C4-2B (cell line): ENCODE measurements around the gene NRXN3.

ENCODE experiments used
- ZFX ChIP-seq: fragments of 450-650 bp; IDR thresholded peaks from 2 replicates; pipeline ENCODE4 v1.6.1; 2017
- TF ChIP-seq, protein P1 (sequence below): fragments of 450-650 bp; conservative IDR thresholded peaks from 2 replicates; pipeline ENCODE4 v1.5.1; 2017; ENCODE audit warnings: mild to moderate bottlenecking

DNA sequence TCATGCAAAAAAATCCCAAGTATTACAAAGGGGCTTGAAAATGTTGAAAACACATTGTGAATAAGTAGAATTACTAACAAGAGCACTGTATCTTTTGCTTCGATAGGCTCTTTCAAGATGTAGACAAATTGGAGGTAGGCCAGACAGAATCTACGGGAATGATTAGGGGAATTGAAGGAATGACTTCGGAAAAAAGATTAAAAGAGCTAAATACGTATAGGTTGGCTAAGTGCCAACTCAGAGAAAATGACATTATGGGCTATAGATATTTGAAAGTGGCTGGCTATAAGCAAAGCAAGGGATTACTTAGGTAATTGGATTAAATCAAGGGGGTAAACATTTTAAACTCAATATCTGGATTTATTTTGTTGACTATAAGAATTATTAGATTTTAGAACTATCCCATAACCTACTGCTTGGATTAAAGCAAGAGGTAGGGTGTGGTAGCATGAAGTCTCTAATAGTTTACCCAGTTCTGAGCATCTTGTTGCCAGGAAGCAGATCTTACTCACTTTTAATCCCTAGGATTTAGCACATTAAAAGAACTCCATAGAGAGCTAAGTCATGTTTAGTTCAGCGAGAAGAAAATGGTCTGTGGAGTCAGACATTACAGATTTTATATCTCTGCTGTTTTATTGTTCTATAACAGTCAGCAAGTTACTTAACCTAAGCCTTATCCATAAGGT is 1551.4 kb downstream of the NRXN3 start:
- TF ChIP-seq, protein P1, sequence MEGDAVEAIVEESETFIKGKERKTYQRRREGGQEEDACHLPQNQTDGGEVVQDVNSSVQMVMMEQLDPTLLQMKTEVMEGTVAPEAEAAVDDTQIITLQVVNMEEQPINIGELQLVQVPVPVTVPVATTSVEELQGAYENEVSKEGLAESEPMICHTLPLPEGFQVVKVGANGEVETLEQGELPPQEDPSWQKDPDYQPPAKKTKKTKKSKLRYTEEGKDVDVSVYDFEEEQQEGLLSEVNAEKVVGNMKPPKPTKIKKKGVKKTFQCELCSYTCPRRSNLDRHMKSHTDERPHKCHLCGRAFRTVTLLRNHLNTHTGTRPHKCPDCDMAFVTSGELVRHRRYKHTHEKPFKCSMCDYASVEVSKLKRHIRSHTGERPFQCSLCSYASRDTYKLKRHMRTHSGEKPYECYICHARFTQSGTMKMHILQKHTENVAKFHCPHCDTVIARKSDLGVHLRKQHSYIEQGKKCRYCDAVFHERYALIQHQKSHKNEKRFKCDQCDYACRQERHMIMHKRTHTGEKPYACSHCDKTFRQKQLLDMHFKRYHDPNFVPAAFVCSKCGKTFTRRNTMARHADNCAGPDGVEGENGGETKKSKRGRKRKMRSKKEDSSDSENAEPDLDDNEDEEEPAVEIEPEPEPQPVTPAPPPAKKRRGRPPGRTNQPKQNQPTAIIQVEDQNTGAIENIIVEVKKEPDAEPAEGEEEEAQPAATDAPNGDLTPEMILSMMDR = no peak
- TF ChIP-seq ZFX = no peak
